IPS-18c (cell line): ENCODE data around the gene SLC4A4.

Experiments
- H3K4me3 ChIP-seq: 2 replicates; pipeline ENCODE4 v1.7.0; 2013; ENCODE audit warnings: low read depth, mild to moderate bottlenecking, low read length, moderate library complexity; ENCODE audit not compliant: insufficient read depth
- H3K9me3 ChIP-seq: one replicate; pipeline ENCODE4 v1.6.1; 2013; ENCODE audit warnings: mild to moderate bottlenecking, low read length, moderate library complexity; ENCODE audit not compliant: control insufficient read depth, insufficient read depth

Gene SLC4A4

DNA sequence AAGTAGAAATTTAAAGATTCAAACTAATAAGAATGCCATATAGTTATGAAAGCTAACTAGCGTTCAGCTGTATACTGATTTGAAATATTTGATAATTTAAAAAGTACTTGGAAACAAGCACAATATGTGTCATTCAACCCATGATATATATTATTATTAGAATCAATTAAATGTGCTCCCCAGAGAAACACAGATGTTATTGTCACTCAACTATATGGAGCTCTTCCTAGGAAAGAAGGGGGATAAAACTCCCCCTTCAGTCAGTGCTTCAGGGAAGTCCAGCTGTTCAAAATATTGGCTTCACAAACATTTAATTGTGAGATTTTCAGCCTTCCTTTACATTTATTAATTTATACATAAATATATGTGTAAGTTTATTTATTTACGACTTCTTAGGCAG lies 135.9 kb downstream of the SLC4A4 start:
- H3K9me3 ChIP-seq = no peaks in the 10 kb centered on the region
- H3K4me3 ChIP-seq = no peak overlapping the region

DNA sequence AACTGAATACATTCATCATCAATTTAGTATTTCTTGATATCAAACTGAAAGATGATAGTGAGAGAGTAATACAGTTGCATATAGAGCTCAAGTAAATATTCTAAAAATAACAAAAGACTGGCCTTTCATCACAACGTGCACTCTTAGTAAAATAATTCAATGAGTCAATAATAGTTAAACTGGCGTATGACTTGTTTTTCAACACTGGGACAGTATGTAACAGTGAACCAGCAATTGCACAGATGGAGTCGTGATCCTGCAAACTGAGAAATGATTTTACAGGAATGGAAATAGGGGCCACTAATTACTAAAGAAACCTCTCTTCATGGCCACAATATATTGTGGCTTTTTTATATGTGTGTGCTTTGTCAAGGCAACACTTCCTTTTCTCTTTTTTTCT lies 137.4 kb downstream of the SLC4A4 start:
- no peaks in the 10 kb centered on the region for H3K9me3 ChIP-seq
- no peak overlapping the region for H3K4me3 ChIP-seq

DNA sequence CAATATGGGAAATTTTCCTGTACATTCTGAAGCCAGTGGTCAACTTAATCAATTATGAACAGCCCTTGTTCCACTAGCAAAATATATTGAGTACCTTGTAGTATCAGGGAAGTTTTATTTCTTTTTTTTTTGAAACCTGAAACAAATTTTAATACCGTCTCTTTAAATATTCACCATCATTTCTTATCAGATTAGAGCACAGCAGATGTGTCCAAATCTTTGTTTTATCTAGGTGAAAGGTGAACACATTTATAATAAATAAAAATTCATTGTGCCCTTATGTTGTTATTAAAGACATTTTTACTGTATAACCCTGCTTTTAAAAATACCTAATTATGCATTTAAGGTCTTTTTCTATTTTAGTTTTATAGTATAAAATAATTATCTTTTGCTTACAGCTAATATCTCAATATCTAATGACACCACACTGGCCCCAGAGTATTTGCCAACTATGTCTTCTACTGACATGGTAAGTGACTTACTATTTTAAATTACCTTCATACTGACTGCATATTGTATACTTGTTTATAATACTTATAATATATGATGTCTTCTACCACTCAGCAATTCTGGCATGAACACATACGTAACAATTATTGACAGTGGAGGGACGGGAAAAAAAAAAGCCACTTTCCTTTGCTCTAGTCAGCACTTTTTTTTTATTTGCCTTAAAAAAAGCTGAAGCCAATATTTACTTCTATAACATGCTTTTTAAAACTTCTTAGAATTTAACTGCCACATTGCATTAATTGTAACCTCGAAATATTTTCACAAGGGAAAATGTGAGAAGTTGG lies 147.9 kb downstream of the SLC4A4 start:
- Histone ChIP-seq H3K4me3 (no peak overlapping the region), H3K9me3 (no peaks in the 10 kb centered on the region)

DNA sequence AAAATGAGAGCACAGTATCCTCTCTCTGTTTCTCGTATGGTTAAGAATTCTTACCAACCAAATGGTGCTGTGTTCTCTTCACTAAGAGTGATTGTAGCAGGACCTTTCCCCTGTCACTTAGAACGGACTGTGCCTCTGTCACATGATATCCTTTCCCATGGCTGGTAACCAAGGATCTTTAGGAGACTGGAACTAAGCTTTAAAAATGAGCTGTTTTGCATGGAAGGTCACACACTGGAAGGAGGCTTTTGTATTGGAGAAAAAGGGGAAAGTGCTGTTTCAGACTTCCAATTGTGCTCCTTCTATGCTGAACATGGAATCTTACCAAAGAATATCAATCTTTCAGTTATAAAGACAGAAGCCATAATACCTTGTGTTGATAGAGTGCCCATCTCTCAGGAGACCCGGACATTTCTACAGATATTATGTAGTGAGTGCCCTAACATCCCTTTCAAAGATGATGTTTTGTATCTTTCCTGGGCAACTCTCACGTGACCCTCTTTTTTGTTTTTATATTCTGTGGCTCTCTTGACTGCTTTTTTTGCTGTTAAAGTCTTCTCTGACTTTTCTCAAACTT lies 148.6 kb downstream of the SLC4A4 start:
- Histone ChIP-seq H3K9me3 (no peaks in the 10 kb centered on the region), H3K4me3 (no peak overlapping the region)

DNA sequence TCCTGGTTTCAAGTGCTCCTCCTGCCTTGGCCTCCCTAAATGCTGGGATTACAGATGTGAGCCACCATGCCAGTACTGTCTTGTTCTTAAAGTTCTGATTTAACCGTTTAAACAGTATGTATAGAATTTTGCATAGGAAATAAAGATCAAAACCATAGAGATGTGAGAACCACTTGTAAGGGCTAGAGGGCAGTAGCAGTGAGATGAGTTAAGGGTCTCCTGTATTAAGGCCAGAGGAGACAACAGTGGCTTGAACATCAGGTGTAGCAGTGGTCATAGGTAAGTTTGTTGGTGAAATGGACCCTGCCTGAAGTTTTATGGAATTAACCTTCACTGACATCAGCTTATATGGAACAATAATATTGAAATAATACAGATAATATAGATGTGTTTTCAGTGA lies 155.7 kb downstream of the SLC4A4 start:
- H3K4me3 ChIP-seq = no peak overlapping the region
- H3K9me3 ChIP-seq = no peaks in the 10 kb centered on the region

DNA sequence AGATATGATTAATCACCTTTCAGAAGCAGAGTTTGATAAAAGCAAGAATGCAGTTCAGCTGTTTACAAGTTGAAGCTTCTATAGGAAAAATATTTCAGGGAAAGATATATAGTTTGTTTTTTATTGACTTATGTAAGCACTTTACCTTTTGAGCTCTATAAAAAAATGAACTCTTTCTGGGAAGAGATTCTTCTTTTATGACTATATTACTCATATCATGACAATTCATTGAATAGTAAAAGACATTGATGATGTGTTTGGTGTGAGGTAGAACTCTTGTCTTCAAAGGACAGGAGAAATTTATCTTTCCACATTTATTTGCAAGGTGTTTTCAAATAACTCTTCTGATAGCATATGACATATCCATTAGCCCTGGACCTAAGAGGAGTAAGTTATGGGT lies 156.6 kb downstream of the SLC4A4 start:
- Histone ChIP-seq H3K4me3 (no peak overlapping the region), H3K9me3 (no peaks in the 10 kb centered on the region)

DNA sequence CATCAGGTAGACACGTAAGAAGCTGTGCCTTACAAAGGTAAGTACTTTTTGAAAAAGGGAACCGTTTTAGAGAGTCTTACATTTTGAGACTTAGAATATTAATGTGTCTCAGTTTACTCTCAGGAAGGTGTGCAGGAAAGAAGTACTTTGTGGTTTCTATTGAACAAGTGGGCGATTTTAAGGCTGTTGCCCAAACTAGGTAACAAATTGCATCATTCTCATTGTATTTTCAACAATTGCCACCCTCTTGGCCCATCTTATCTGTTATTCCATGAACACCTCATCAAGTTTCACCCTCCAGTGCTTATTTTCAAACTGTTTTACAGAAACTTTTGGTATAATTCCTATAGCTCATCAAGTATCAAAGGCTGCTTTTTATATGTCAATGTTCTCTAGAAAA lies 158.3 kb downstream of the SLC4A4 start:
- H3K4me3 ChIP-seq = no peak overlapping the region

DNA sequence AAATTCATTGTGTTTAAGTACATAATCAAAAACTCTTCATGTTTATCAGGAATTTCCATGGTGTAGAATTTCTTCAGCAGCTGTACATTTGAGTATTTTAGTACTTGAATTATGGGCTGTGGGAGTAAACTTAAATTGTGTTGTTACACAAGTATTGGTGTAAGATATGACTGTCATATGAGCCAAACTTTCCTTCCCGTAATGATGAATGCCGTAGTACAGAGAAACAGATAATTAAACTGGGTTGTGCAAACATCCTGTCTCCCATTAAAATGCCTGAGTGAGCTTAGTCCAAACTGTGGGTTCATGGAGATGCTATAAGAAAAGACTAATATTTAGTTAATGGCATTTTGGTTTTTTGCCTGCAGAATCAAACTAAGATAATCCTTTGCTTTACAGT lies 159.2 kb downstream of the SLC4A4 start:
- H3K4me3 ChIP-seq = no peak overlapping the region
- H3K9me3 ChIP-seq = no peaks in the 10 kb centered on the region

More for the DNA sequence above, 158.3 kb downstream of the SLC4A4 start:
- no peaks in the 10 kb centered on the region for H3K9me3 ChIP-seq

GRCh38 chr4:71498625-71499024 lies 159.8 kb downstream of the SLC4A4 start:
- no peaks in the 10 kb centered on the region for H3K9me3 ChIP-seq
- H3K4me3 ChIP-seq = no peak overlapping the region

GRCh38 chr4:71501992-71502391 lies 163.2 kb downstream of the SLC4A4 start:
- no peaks in the 10 kb centered on the region for H3K9me3 ChIP-seq
- no peak overlapping the region for H3K4me3 ChIP-seq

DNA sequence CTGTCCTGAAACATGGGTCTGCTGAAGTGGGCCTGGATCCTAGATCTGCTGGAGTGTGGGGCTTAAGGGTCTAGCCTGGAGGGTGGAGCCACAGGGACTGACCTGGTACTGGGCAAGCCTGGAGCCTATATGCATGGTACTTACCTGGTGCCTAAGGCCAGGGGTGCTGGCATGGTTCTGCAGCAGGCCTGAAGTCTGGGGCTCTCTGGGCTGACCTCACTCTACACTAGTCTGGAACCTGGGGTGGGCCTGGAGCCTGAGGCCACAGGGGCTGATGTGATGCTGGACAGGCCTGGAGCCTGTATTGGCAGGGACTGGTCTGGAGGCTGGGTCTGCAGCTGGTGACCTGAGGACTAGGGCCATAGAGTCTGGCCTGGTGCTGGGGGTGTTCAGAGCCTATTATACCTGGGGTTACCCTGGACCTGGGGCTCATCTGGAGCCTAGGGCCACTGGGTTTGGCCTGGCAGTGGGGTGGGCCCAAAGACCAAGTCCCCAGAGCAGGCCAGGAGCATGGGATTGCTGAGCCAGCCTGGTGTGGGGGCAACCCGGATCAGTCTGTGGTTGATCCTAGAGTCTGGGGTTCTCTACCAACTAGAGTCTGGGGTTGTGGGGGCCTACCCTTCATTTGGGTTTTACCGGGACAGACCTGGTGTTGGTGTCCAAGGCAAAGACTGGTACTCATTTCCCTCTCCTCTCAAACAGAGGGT lies 179.6 kb downstream of the SLC4A4 start:
- no peak overlapping the region for H3K4me3 ChIP-seq

DNA sequence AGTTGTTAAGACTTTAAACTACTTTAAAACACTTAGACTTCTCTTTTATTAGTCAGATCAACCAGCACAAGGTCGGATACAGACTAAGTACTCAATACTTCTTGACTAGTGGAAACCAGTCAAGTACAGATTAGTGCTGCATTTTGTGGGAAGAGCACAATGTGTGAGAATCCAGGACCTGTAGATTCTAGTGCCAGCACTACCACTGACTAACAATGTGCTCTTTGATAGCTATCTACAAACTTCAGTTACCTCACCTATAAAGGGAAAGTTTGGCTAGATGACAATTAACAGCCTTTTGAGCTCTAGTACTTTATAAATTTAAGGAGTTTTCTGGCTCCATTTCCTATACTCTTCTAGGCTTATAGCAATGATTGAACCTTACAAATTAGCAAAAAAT lies 181.5 kb downstream of the SLC4A4 start:
- Histone ChIP-seq H3K4me3 (no peak overlapping the region), H3K9me3 (no peaks in the 10 kb centered on the region)

More for the DNA sequence above, 179.6 kb downstream of the SLC4A4 start:
- H3K9me3 ChIP-seq = no peaks in the 10 kb centered on the region

DNA sequence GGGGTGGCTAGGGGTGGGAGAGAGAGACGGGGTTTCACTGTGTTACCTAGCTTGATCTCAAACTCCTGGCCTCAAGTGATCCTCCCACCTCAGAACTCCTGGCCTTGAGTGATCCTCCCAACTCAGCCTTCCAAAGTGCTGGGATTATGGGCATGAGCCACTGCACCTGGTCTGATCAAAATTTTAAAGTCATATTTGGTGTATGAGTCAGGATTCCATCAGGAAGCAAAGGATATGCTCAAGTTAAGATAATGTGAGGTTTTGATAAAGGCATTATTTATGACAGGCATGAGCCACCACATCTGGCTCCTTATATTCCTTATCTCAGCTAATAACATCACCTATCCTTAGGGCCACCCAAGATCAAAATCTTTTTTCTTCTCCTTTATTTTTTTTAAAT lies 182.0 kb downstream of the SLC4A4 start:
- H3K4me3 ChIP-seq = no peak overlapping the region
- no peaks in the 10 kb centered on the region for H3K9me3 ChIP-seq

- Histone ChIP-seq H3K4me3 (no peak overlapping the region), H3K9me3 (no peaks in the 10 kb centered on the region)
These were observed 185.9 kb downstream of the SLC4A4 start for GRCh38 chr4:71524756-71525155.

DNA sequence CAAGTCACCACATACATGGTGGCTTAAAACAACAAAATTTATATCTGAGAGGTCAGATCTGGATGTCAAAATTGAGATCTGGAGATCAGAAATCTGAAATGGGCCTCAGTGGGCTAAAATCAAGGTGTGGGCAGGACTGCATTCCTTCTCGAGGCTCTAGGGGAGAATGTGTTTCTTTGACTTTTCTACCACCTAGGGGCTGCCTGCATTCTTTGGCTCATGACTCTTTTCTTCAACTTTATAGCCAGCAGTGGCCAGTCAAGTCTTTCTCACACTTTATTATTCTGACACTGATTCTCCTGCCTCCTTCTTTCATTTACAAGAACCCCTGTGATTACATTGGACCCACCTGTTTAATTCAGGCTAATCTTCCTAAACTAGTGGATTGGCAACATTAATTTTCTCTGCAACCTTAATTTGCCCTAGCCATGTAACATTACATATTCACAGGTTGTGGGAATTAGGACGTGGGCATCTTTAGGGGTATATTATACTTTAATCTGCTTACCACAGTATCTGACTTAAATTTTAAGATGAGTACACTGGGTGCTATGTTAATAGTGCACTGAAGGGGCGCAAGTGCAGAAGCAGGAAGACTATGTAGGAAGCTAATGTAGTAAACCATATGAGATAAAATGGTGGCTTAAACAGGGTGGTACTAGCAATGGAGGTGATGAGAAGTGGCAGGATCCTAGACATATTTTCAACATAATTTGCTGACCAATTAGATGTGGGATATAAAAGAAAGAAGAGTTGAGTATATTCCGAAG lies 188.0 kb downstream of the SLC4A4 start:
- no peak overlapping the region for H3K4me3 ChIP-seq
- no peaks in the 10 kb centered on the region for H3K9me3 ChIP-seq

DNA sequence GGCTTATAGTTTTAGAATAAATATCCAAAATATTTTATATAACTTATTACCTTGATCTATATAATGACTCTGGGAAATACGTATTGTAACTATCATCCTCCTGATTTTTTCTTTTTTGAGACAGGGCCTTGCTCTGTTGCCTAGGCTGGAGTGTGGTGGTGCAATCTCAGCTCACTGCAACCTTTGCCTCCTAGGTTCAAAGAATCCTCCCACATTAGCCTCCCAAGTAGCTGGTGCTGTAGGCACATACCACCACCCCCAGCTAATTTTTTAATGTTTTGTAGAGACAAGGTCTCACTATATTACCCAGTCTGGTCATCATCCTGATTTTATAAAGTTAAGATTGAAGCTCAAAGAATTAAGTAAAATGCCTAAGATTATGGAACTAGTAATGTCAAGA lies 193.6 kb downstream of the SLC4A4 start:
- Histone ChIP-seq H3K4me3 (no peak overlapping the region), H3K9me3 (no peaks in the 10 kb centered on the region)

- Histone ChIP-seq H3K4me3 (no peak overlapping the region), H3K9me3 (no peaks in the 10 kb centered on the region)
These were observed 194.3 kb downstream of the SLC4A4 start for GRCh38 chr4:71533121-71533520.
